HG03135 (cell line): Measurements from ENCODE around the gene ANP32E.
A peak's percentile ranks its signal among the peaks of the same experiment; 100 is the strongest.
"Not testable (repeated sequence)": the region's sequence is repeated elsewhere in the genome, so short reads cannot be mapped to it uniquely, and the experiment has no call there.

Experiments
- ATAC-seq: cut with Tn5 transposase; IDR thresholded peaks from one replicate; pipeline ENCODE4 v1.9.1; 2021; ENCODE audit warnings: mild to moderate bottlenecking, moderate library complexity; ENCODE audit not compliant: unreplicated experiment

Gene ANP32E

DNA sequence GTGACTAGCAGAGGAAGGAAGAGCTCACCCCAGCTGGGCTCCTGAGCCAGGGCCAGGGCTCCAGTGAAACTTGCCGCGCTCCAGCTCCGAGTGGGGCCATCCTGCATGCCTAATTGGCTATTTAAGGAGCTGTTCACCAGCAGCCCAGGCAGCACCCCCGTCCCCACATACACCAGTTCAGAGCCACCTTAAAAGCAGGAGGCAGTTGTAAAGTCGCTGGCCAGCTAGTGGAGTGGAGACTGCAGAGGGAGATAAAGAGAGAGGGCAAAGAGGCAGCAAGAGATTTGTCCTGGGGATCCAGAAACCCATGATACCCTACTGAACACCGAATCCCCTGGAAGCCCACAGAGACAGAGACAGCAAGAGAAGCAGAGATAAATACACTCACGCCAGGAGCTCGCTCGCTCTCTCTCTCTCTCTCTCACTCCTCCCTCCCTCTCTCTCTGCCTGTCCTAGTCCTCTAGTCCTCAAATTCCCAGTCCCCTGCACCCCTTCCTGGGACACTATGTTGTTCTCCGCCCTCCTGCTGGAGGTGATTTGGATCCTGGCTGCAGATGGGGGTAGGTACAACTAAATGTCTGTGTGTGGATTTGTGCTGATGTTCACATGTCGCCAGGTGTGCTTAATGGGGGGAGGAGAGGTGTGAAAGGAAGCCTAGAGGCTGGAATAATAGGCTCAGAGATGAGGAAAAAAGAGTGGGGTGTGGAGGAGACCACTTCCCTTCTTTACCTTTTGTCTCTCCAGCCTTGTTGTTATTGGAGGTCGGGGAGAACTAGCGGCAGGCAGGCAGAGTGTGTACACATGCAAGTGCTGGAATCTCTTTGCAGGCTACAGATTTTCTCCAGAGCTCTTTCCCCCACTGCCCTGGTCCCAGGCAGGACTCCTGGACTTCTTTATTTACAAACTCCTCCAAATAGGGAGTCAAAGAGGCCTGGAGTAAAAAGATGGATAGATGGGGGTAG lies 22.0 kb upstream of the ANP32E start, which contains the start of gene CA14:
CA14 (plus strand) TSS at position 151 of the 962 bp plus-strand sequence; CDS start at position 506, 355 bp downstream.
- no peak for ATAC-seq

DNA sequence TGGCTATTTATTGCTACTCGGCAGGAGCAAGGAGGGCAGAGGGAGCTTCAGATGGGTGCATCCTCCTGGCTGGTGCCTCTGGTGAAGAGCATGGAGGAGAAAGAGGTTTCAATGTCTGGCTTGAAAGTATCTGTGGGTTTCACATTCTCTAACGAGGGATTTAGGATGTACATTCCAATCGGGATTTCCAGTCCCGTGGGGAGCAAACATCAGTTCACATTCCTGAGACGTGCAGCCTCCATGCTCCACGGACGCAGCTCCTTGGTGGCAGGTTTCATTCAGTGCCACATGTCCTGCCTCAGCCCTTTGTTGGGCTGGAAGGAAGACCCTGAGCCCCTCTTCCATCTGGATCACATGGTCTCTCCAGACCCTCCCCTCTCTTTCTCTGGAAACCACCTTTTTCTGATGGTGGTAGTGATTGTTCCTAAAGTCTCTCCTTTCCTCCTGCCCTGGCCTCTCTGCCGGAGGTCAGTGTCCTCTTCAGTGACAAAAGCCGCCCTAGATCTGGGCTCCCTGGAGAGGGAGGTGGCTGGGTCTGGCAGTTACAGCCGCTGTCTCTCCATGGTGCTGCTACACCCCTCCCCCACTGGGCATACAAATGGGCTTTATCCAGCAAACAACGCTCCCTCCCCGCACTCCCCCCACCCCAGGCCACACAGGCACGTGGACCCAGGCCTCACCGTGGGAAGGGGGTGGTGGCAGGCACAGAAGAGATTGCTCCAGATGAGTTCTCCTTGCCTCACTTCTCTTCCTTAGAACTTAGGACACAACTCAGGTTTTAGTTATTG lies 20.8 kb upstream of the ANP32E start:
- ATAC-seq: no peak

DNA sequence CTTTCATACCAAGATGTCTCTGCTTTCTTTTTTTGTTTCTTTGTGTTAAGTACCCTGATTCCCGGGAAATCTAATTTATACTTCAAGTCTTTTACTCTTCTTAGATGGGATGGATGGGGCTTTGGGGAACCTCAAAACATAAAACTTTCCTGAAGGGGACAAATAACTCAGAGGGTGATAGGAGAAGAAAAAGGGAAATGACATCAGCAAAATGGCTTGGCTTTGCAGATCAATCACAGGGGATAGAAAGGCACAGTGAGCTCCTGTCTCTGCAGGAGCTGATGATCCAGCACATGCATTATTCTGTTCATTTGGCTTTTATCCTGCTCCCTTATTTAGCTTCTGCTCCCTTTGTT lies 20.3 kb upstream of the ANP32E start:
- ATAC-seq: no peak

DNA sequence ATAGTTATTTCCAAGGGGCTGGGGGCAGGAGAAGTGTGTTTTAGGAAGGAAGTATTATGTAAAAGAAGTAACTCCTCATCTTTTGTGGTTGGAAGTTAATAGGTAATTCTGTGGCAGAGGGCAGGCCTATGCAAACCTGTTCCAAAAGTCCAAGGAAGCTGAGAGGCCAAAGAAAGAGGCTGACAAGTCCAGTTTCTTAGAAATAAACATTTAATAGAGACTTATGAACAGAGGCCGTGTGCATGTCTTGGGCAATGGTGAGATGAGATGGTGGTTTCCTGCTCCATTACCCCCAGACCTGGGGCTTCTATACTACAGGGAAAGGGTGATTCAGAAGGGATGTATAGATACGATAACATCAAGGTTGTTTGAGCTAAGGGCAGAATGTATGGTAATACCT lies 14.0 kb upstream of the ANP32E start:
- no peak for ATAC-seq

DNA sequence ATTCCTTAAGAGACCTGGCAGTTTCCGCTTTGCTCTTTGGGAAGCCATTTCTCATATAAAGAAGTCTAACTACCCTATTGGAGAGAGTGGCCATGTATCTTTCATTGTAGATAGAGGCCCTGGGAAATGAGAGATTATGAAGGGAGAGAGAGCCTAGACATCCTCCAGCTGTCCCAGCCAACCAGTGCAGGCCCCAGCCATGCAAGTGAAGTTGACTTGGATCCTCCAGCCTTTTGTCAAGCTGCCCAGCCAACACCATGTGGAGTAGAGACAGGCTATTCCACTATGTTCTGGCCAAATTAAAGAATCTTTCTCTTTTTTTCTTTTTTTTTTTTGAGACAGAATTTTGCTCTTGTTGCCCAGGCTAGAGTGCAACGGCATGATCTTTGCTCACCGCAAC lies 7.1 kb upstream of the ANP32E start:
- no peak for ATAC-seq

DNA sequence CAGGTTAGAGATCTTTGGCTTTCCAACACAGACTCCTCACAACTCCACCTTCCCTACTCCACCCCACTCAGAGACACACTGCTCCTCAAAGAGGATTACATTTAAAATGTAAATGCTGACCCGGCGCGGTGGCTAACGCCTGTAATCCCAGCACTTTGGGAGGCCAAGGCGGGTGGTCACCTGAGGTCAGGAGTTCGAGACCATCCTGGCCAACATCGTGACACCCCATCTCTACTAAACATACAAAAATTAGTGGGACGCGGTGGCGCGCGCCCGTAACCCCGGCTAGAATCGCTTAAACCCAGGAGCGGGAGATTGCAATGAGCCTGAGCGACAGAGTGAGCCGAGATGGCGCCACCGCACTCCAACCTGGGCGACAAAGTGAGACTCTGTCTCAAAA lies 1.8 kb upstream of the ANP32E start:
- ATAC-seq: no peak

DNA sequence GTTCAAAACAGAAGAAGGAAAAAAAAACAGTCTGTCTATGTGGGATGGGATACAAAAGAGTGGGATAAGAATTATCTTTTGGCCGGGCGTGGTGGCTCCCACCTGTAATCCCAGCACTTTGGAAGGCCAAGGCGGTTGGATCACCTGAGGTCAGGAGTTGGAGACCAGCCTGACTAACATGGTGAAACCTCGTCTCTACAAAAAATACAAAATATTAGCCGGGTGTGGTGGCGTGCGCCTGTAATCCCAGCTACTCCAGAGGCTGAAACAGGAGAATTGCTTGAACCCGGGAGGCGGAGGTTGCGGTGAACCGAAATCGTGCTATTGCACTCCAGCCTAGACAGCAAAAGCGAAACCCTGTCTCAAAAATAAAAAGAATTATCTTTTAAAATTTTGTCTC lies 1.3 kb upstream of the ANP32E start:
- not testable (repeated sequence) for ATAC-seq

DNA sequence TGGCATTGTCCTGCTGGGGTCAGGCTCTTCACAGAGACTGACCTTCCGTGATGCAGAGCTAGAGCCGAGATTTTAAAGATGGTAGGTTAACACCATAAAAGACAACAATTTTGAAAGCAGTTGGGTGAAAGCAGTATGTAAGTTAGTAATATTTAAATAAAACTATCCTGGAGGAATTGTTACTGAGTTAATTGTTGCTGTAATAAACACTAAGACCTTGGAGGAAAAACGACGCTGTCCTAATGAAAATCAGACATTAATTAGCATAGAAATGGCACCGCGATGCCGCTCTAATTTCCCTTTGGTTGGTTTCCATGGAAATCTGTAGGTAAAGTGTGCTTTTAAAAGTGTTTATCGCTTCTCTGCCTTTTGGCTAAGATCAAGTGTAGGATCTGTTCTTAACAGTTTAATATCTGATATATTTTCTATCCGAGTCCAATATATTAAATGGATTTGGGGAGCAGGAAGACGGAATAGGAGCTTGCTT lies 745 bp upstream of the ANP32E start:
- ATAC-seq: no peak

DNA sequence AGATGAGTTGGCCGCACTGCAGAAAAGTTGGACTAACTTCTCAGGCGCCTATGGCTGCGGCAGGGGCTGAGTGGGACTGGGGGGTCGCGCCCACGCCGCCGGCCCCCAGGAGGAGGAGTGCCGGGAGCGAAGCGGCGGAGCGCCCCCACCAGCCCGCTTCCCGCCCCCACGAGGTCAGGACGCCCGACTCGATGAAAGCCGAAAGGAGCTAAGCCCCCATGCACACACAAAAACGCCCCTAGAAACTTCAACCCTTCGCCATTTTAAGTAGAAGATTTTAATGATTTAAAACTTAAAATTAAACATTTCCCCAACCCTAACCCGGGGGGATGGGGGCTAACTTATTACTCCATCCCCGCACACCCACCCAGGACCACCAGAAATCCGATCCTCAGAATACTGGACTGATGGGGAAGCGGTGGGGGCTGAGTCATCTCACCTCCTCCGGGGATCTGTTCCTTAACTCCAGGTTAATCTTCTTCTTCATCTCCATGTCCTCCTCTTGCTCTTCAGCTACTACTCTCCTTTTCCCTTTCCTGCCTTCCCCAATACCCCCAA lies 539 bp downstream of the ANP32E start:
- no peak for ATAC-seq

DNA sequence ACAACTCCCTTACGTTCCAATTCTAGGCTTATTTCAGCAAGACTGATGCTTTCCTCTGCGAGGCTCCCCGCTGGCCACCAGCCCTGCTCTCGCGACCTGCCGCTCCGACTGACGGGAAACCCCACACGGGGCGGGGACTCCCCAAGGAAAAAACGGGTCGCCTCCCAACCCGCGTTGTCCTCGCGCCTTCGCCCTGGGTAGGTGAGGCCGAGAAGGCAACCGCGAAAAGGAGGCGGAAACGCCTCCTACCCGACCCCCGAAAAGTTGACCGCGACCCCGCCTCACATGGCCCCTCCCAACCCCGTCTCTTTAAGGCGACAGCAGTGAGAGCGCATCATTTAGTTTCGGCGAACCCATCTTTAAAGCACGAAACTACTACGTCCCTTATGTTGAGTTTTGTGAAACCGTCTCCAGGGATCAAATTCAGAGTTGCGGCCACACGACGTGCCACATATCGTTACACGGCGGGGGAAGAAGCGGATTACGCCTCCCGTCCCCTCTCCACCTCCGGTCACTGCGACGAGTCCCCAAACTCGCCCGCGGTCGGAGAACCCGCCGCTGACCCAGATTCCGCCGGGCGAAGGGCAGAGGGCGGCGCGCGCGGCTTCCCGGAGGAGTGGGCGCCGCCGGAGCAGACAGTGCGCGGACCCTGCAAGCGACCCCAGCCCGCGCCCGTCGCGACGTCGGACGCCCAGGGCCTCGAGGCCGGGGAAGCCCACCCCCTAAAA lies 1.2 kb downstream of the ANP32E start:
- peak; percentile 42 for ATAC-seq

DNA sequence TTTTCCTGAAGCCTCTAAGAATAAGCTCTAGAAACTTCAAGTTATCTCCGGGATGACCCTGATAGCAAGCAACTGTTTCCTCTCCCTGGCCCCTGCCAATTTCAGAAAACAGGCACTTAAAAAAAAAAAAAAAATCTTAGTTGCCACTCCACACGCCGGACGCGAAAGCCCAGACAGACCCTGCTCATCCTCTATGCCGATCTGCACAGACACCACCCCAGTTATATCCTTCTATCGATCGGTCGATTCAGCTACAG lies 1.7 kb downstream of the ANP32E start:
- ATAC-seq: no peak

DNA sequence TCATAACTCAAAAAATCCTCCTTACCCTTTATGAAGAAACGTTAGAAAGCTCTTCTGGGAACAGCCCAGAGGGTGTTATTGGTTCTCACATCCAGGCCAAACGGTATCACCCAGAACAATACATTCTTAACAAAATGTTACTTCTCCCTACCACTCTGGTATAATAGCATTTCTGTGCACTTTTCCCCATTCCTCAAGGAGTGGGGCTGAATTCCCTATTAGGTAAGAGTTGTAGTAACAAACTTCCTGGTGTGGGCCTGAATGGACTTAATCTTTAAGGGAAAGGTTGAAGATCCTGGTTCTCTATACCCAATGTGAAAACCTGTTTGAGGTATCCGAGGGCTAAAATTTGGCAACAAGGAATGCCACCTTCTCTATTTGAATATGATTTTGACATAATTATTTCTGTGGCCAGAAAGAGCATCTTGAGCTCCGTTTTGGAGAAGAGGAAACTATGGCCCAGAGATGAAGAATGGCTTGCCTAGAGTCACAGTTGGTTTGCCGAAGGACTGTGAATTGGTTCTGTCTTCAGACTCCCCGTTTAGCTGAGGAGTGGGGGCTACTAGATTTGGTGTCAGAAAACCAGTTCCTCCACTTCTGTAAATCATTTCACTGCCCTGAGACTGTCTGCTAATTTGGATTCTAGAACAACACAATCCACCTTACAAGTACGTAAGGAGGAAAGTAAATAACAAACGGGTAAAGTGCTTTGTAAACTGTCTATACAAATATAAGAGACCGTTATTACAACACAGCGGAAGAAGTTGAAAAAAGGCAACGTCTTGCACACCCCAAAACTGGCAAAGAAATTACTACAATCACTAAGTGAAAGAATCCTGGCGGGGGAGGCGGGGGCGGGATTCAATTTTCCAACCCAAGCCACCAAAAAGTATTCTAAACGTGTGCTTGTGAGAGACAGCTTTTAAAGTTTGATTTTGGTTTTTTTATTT lies 2.3 kb downstream of the ANP32E start:
- ATAC-seq: no peak

DNA sequence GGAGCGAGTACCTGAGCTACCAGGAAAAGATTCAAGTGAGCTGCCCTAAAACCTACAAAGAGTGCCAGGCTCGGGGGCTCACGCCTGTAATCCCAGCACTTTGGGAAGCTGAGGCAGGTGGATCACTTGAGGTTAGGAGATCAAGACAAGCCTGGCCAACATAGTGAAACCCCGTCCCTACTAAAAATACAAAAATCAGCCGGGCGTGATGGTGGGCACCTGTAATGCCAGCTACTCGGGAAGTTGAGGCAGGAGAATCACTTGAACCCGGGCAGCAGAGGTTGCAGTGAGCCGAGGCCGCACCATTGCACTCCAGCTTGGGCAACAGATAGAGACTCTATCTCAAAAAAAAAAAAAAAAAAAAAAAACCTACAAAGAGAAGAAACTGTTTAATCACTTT lies 3.0 kb downstream of the ANP32E start:
- not testable (repeated sequence) for ATAC-seq

DNA sequence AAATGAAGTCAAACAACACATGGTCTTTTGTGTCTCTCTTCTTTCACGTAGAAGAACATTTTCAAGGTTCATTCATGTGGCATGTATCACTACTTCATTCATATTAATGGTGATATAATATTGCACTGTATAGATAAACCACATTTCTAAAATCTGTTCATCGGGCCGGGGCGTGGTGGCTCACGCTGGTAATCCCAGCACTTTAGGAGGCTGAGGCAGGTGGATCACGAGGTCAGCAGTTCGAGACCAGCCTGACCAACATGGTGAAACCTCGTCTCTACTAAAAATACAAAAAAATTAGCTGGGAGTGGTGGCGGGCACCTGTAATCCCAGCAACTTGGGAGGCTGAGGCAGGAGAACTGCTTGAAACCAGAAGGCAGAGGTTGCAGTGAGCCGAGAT lies 7.7 kb downstream of the ANP32E start:
- not testable (repeated sequence) for ATAC-seq

DNA sequence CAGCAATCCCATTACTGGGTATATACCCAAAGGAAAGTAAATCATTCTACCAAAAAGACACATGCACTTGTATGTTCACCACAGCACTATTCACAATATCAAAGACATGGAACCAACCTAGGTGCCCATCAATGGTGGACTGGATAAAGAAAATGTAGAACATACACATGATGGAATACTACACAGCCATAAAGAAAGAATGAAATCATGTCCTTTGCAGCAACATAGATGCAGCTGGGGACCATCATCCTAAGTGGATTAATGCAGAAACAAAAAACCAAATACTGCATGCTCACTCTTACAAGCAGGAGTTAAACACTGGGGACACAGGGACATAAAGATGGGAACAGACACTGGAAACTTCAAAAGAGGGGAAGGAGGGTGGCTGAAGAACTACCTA lies 8.7 kb downstream of the ANP32E start:
- ATAC-seq: no peak

DNA sequence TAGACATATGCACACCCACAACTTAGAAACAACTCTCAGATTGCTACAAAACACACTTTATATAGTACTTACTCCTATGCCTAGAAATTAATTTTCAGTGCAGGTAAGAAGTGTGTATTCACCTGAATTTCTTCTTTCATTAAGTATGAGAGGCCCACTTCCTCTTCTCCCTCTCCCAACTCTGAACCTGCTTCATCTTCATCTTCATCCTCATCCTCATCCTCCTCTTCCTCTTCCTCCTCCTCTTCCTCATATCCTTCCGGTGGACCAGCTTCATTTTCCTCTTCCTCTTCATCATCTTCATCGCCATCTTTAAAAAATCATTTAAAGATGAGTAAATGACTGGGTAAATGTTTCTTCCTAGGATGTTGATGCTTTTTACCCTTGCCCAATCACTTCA lies 9.4 kb downstream of the ANP32E start:
- ATAC-seq: no peak

DNA sequence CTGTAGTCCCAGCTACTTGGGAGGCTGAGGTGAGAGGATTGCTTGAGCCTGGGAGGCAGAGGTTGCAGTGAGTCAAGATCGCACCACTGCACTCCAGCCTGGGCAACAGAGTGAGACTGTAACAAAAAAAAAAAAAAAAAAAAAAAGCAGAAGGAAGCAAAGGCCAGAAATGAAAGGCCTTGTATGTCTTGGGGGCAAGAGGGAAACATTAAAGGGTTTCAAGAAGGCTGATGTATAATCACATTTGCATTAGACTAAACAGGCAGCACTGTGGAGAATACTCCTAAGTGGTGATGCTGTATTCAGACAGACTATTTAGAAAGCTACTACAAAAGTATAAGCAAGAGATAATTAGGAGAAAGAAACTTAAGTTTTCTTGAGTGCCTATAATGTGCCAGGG lies 10.4 kb downstream of the ANP32E start:
- no peak for ATAC-seq

DNA sequence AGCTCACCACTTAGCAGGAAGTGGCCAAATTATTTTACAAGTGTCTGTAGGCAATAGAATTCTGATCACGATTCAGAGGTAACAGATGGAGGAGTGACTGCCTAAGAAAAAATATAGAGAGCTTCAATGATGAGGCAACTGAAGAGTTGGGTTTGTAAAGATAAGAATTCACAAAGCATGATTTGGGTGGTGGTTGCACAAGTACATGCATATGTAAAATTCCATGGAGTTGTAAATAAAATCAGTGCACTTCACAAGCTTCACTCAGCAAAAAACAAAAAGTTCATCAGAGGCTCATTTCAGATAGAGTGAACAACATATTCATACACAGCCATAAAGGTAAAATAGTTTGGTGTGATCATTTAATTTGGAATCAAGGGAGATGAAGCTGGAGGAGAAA lies 10.9 kb downstream of the ANP32E start:
- no peak for ATAC-seq

DNA sequence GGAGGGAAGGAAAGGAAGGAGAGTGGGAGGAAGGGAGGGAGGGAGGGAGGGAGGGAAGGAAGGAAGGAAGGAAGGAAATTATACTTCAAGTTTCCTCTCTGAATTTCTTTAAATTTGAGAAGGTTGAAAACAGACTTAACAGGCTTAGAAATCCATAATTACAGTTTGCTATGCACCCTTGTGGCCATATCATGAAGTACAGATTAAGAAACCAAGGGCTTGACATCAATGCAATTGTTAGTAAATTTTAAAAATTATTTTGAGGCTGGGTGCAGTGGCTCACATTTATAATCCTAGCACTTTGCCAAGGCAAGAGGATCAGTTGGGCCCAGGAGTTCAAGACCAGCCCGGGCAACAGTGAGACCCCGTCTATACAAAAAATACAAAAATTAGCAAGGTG lies 14.4 kb downstream of the ANP32E start:
- ATAC-seq: no peak

DNA sequence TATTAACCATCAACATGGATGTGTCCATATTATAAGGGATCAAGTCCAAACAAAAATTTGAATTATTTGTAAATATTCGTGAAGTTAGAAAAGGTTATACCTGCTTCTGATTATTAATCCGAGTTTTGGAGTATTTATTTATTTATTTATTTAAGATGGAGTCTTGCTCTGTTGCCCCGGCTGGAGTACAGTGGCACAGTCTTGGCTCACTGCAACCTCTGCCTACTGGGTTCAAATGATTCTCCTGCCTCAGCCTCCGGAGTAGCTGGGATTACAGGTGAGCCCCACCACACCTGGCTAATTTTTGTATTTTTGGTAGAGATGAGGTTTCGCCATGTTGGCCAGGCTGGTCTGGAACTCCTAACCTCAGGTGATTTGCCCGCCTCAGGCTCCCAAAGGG lies 20.1 kb downstream of the ANP32E start:
- ATAC-seq: not testable (repeated sequence)
